Liver (tissue), 9 donors: ENCODE data around the gene OR2AT4. TPM values are rescaled to one million over a fixed set of nuclear protein-coding genes. Genes with fewer than 3 reads are reported as not detected.
"Not testable (repeated sequence)": the region's sequence is repeated elsewhere in the genome, so short reads cannot be mapped to it uniquely, and the experiment has no call there.

Experiments
- DNase-seq: peaks from one replicate; pipeline ENCODE4 v3.0.0-alpha.2; 2017; ENCODE audit warnings: low spot score
- H3K27ac ChIP-seq, 2 donors: one replicate each; pipeline ENCODE4 v1.7.0; 2013; ENCODE audit warnings: inconsistent platforms in 2 of 2, low read length in 2 of 2, control low read depth in 1 of 2, low read depth in 1 of 2, mild to moderate bottlenecking in 1 of 2
- H3K27me3 ChIP-seq, 4 donors: one replicate each; pipeline versions ENCODE4 v1.6.1 to v1.7.0; 2013; ENCODE audit warnings: low read length in 3 of 4, inconsistent platforms in 1 of 4, mild to moderate bottlenecking in 1 of 4, moderate library complexity in 1 of 4; ENCODE audit not compliant: control insufficient read depth in 4 of 4, insufficient read depth in 4 of 4
- H3K36me3 ChIP-seq, 4 donors: one replicate each; pipeline versions ENCODE4 v1.6.1 to v1.7.0; 2013; ENCODE audit warnings: low read length in 3 of 4, mild to moderate bottlenecking in 3 of 4, low read depth in 1 of 4, moderate library complexity in 1 of 4; ENCODE audit not compliant: control insufficient read depth in 4 of 4, insufficient read depth in 3 of 4
- H3K4me1 ChIP-seq, 4 donors: one replicate each; pipeline versions ENCODE4 v1.6.1 to v1.7.0; 2013; ENCODE audit warnings: low read length in 3 of 4, mild to moderate bottlenecking in 3 of 4, moderate library complexity in 1 of 4; ENCODE audit not compliant: control insufficient read depth in 4 of 4, insufficient read depth in 4 of 4
- H3K4me3 ChIP-seq, 3 donors: one replicate each; pipeline versions ENCODE4 v1.6.1 to v1.7.0; 2013; ENCODE audit warnings: low read length in 3 of 3, control low read depth in 1 of 3, low read depth in 1 of 3, mild to moderate bottlenecking in 1 of 3
- H3K9ac ChIP-seq, 2 donors: one replicate each; pipeline ENCODE4 v1.7.0; 2013; ENCODE audit warnings: low read length in 2 of 2, mild to moderate bottlenecking in 2 of 2, moderate library complexity in 2 of 2, control low read depth in 1 of 2, low read depth in 1 of 2
- H3K9me3 ChIP-seq, 4 donors: one replicate each; pipeline versions ENCODE4 v1.6.1 to v1.7.0; 2013; ENCODE audit warnings: low read length in 3 of 4; ENCODE audit not compliant: control insufficient read depth in 4 of 4
- EGR1 ChIP-seq, 2 donors: IDR thresholded peaks; 2 replicates each; pipeline ENCODE4 v1.6.1; 2016 to 2018; ENCODE audit warnings: antibody characterized with exemption in 2 of 2, low read depth in 2 of 2
- FOXA1 ChIP-seq: IDR thresholded peaks from 2 replicates; pipeline ENCODE4 v1.6.1; 2016; ENCODE audit warnings: antibody characterized with exemption
- FOXA2 ChIP-seq: IDR thresholded peaks from 2 replicates; pipeline ENCODE4 v1.6.1; 2016; ENCODE audit warnings: antibody characterized with exemption
- GABPA ChIP-seq, 2 donors: IDR thresholded peaks in 1 of 2; conservative IDR thresholded peaks in 1 of 2; 2 replicates each; pipeline ENCODE4 v1.6.1; 2016; ENCODE audit warnings: antibody characterized with exemption in 2 of 2, mild to moderate bottlenecking in 1 of 2, moderate library complexity in 1 of 2
- HNF4A ChIP-seq, 2 donors: conservative IDR thresholded peaks; 2 replicates each; pipeline ENCODE4 v1.6.1; 2016; ENCODE audit warnings: antibody characterized with exemption in 2 of 2, mild to moderate bottlenecking in 2 of 2
- HNF4G ChIP-seq: IDR thresholded peaks from 2 replicates; pipeline ENCODE4 v1.6.1; 2016; ENCODE audit warnings: antibody characterized with exemption
- JUND ChIP-seq, 2 donors: IDR thresholded peaks; 2 replicates each; pipeline ENCODE4 v1.6.1; 2016; ENCODE audit warnings: antibody characterized with exemption in 2 of 2
- NR2F2 ChIP-seq: IDR thresholded peaks from 2 replicates; pipeline ENCODE4 v1.6.1; 2016; ENCODE audit warnings: antibody characterized with exemption
- RAD21 ChIP-seq, 2 donors: IDR thresholded peaks; 2 replicates each; pipeline ENCODE4 v1.6.1; 2016; ENCODE audit warnings: antibody characterized with exemption in 2 of 2, mild to moderate bottlenecking in 2 of 2
- RXRA ChIP-seq, 2 donors: IDR thresholded peaks; 2 replicates each; pipeline ENCODE4 v1.6.1; 2017 to 2018; ENCODE audit warnings: antibody characterized with exemption in 2 of 2, mild to moderate bottlenecking in 1 of 2
- SP1 ChIP-seq: IDR thresholded peaks from 2 replicates; pipeline ENCODE4 v1.6.1; 2018; ENCODE audit warnings: antibody characterized with exemption, mild to moderate bottlenecking
- TAF1 ChIP-seq: conservative IDR thresholded peaks from 2 replicates; pipeline ENCODE4 v1.6.1; 2016; ENCODE audit warnings: antibody characterized with exemption, mild to moderate bottlenecking
- YY1 ChIP-seq: IDR thresholded peaks from 2 replicates; pipeline ENCODE4 v1.6.1; 2016; ENCODE audit warnings: antibody characterized with exemption, mild to moderate bottlenecking
- WGBS: extraction: QIAGEN DNeasy Blood & Tissue Kit; methylation state at CpG from one replicate; pipeline ENCODE4 v1.1.7; 2013; 5-methylcytosine and 5-hydroxymethylcytosine counted together
- polyA plus RNA-seq, 2 donors: library from polyadenylated mRNA; stranded (reverse) in 1 of 2; unstranded in 1 of 2; fragments of 200-250 nt in 1 of 2; fragments of >200 nt in 1 of 2; fragmentation: Nextera tagmentation in 1 of 2; extraction: Ambion mirVana in 1 of 2; gene quantifications; one replicate each; pipeline versions ENCODE4 v1.2.1 to v1.2.3, GENCODE V29; 2013 to 2015
- total RNA-seq, 2 donors: library from RNA; depleted of rRNA; stranded (reverse); fragments of >200 nt; gene quantifications; one replicate each; pipeline ENCODE4 v1.2.3, GENCODE V29; 2014
- TF ChIP-seq, protein P1 (sequence below): fragments of 150-350 bp; IDR thresholded peaks from 2 replicates; pipeline ENCODE4 v1.5.1; 2017; ENCODE audit warnings: improper control_type of control experiment, low read depth, low read length; ENCODE audit not compliant: missing input control
- TF ChIP-seq, protein P2 (sequence below): IDR thresholded peaks from 2 replicates; pipeline ENCODE4 v1.6.1; 2016; ENCODE audit warnings: antibody characterized with exemption
- TF ChIP-seq, protein P3 (sequence below): IDR thresholded peaks from 2 replicates; pipeline ENCODE4 v1.6.1; 2016; ENCODE audit warnings: antibody characterized with exemption
- TF ChIP-seq, protein P4 (sequence below): IDR thresholded peaks from 2 replicates; pipeline ENCODE4 v1.6.1; 2016; ENCODE audit warnings: antibody characterized with exemption
- TF ChIP-seq, protein P5 (sequence below): IDR thresholded peaks from 2 replicates; pipeline ENCODE4 v1.6.1; 2016; ENCODE audit warnings: antibody characterized with exemption, mild to moderate bottlenecking
- donor health status: healthy.
- donor health status: healthy.
- donor health status: healthy.
- donor health status: healthy.
- donor health status: healthy.

OR2AT4 gene
- total and polyA plus RNA-seq, 4 donors: not detected

DNA sequence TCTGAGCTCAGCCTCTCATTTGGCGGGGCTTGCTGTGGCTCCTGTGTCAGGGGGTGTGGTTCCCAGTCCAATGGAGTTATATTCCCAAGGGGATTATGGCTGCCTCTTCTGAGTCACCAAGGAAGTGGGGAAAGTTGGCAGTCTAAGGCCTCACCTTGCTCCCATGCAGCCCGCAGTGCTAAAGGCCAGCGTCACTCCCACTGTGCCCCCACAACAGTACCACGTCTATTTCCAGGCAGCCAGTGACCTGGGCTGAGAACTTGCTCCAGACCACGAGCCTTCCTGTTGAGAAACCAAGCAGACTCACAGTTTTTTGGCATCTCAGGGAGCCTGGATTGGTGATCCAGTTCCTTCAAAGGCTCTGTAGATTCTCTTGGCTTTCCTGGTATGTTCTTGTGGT is 45.6 kb downstream of the OR2AT4 start (continued):
- TF ChIP-seq FOXA1 (no peak), HNF4A (conservative IDR thresholded peaks at IDR 0.05) (no peak), EGR1 (IDR thresholded peaks at IDR 0.05; ENCODE audit: low read depth in 2 of 2) (no peak), NR2F2 (no peak)

DNA sequence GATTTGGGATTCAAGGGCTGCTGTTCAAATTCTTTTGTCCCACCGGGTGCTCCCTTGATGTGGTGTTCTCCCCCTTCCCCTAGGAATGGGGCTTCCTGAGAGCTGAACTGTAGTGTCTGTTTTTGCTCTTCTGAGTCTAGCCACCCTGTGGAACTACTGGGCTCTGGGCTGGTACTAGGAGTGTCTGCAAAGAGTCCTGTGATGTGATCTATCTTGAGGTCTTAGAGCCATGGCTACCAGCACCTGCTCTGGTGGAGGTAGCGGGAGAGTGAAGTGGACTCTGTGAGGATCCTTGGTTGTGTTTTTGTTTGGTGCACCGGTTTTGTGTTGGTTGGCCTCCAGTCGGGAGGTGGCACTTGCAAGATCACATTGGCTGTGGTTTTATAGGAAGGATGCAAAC is 46.2 kb downstream of the OR2AT4 start:
- no peaks in the 10 kb centered on the region for H3K36me3 ChIP-seq
- WGBS: 91% methylated on average over 4 of the region's 4 CpGs

DNA sequence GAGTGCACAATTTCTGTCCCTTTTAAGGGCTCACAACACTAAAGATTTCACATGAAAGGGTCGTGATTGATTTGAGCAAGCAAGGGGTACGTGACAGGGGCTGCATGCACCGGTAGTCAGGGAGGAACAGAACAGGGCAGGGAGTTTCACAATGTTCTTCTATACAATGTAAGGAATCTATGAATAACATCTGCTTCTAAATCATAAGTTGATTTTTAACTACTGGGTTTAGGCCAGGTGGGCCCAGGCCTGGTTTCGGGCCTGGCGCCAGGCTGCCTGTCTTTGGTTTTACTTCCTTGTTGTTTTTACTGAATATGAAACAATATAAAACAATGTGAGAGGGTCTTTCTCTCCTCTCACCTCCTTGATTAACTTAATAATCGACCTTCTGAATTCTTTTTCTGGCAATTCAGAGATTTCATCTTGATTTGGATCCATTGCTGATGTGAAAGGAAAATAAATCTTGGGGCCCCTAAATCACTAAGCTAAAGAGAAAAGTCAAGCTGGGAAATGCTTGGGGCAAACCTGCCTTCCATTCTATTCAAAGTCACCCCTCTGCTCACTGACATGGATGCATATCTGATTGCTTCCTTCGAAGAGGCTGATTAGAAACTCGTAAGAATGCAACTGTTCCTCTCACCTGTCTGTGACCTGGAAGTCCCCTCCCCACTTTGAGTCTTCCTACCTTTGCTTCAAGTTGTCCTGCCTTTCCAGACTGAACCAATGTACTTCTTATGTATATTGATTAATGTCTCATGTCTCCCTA is 47.0 kb downstream of the OR2AT4 start:
- H3K4me1 ChIP-seq, H3K27me3 ChIP-seq, H3K36me3 ChIP-seq, H3K9me3 ChIP-seq, DNase-seq, H3K4me3 ChIP-seq, H3K27ac ChIP-seq, H3K9ac ChIP-seq: not testable (repeated sequence)
- 73% methylated on average over 8 of the region's 8 CpGs for WGBS

More for the DNA sequence above, 46.2 kb downstream of the OR2AT4 start:
- Histone ChIP-seq H3K4me1 (no peaks in the 10 kb centered on the region), H3K9ac (no peak overlapping the region), H3K4me3 (no peak overlapping the region), H3K27ac (no peak overlapping the region), H3K27me3 (no peaks in the 10 kb centered on the region), H3K9me3 (peaks cover 0 to 5% (median 0%) of the 10 kb centered on the region in 4 donors)
- TF ChIP-seq, protein P1, sequence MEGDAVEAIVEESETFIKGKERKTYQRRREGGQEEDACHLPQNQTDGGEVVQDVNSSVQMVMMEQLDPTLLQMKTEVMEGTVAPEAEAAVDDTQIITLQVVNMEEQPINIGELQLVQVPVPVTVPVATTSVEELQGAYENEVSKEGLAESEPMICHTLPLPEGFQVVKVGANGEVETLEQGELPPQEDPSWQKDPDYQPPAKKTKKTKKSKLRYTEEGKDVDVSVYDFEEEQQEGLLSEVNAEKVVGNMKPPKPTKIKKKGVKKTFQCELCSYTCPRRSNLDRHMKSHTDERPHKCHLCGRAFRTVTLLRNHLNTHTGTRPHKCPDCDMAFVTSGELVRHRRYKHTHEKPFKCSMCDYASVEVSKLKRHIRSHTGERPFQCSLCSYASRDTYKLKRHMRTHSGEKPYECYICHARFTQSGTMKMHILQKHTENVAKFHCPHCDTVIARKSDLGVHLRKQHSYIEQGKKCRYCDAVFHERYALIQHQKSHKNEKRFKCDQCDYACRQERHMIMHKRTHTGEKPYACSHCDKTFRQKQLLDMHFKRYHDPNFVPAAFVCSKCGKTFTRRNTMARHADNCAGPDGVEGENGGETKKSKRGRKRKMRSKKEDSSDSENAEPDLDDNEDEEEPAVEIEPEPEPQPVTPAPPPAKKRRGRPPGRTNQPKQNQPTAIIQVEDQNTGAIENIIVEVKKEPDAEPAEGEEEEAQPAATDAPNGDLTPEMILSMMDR: no peak
- no peak for TF ChIP-seq HNF4G
- TF ChIP-seq FOXA1: no peak
- no peak for TF ChIP-seq GABPA (IDR thresholded peaks at IDR 0.05 in 1 of 2, conservative IDR thresholded peaks at IDR 0.05 in 1 of 2)
- TF ChIP-seq YY1: no peak
- TF ChIP-seq EGR1 (IDR thresholded peaks at IDR 0.05; ENCODE audit: low read depth in 2 of 2): no peak
- no peak for TF ChIP-seq SP1
- TF ChIP-seq NR2F2: no peak
- no peak for TF ChIP-seq JUND (IDR thresholded peaks at IDR 0.05)
- no peak for TF ChIP-seq HNF4A (conservative IDR thresholded peaks at IDR 0.05)
- TF ChIP-seq, protein P2, sequence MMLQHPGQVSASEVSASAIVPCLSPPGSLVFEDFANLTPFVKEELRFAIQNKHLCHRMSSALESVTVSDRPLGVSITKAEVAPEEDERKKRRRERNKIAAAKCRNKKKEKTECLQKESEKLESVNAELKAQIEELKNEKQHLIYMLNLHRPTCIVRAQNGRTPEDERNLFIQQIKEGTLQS: no peak
- TF ChIP-seq RAD21 (IDR thresholded peaks at IDR 0.05): no peak
- no peak for TF ChIP-seq TAF1
- TF ChIP-seq, protein P3, sequence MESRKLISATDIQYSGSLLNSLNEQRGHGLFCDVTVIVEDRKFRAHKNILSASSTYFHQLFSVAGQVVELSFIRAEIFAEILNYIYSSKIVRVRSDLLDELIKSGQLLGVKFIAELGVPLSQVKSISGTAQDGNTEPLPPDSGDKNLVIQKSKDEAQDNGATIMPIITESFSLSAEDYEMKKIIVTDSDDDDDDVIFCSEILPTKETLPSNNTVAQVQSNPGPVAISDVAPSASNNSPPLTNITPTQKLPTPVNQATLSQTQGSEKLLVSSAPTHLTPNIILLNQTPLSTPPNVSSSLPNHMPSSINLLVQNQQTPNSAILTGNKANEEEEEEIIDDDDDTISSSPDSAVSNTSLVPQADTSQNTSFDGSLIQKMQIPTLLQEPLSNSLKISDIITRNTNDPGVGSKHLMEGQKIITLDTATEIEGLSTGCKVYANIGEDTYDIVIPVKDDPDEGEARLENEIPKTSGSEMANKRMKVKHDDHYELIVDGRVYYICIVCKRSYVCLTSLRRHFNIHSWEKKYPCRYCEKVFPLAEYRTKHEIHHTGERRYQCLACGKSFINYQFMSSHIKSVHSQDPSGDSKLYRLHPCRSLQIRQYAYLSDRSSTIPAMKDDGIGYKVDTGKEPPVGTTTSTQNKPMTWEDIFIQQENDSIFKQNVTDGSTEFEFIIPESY: no peak
- TF ChIP-seq FOXA2: no peak
- no peak for TF ChIP-seq RXRA (IDR thresholded peaks at IDR 0.05)
- TF ChIP-seq, protein P4, sequence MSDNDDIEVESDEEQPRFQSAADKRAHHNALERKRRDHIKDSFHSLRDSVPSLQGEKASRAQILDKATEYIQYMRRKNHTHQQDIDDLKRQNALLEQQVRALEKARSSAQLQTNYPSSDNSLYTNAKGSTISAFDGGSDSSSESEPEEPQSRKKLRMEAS: no peak
- TF ChIP-seq, protein P5, sequence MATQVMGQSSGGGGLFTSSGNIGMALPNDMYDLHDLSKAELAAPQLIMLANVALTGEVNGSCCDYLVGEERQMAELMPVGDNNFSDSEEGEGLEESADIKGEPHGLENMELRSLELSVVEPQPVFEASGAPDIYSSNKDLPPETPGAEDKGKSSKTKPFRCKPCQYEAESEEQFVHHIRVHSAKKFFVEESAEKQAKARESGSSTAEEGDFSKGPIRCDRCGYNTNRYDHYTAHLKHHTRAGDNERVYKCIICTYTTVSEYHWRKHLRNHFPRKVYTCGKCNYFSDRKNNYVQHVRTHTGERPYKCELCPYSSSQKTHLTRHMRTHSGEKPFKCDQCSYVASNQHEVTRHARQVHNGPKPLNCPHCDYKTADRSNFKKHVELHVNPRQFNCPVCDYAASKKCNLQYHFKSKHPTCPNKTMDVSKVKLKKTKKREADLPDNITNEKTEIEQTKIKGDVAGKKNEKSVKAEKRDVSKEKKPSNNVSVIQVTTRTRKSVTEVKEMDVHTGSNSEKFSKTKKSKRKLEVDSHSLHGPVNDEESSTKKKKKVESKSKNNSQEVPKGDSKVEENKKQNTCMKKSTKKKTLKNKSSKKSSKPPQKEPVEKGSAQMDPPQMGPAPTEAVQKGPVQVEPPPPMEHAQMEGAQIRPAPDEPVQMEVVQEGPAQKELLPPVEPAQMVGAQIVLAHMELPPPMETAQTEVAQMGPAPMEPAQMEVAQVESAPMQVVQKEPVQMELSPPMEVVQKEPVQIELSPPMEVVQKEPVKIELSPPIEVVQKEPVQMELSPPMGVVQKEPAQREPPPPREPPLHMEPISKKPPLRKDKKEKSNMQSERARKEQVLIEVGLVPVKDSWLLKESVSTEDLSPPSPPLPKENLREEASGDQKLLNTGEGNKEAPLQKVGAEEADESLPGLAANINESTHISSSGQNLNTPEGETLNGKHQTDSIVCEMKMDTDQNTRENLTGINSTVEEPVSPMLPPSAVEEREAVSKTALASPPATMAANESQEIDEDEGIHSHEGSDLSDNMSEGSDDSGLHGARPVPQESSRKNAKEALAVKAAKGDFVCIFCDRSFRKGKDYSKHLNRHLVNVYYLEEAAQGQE: no peak
- no peak for DNase-seq
